Stimulated activated CD4-positive, alpha-beta T cell treated with anti-CD3 and anti-CD28 coated beads, Interleukin-4, amount 100 ng/mL, for 4 hours (primary cell): ENCODE results near the gene GRID1.

Experiments
- DNase-seq, 2 experiments: peaks; one replicate each; pipeline ENCODE4 v3.0.0-alpha.2; 2020

Gene GRID1

DNA sequence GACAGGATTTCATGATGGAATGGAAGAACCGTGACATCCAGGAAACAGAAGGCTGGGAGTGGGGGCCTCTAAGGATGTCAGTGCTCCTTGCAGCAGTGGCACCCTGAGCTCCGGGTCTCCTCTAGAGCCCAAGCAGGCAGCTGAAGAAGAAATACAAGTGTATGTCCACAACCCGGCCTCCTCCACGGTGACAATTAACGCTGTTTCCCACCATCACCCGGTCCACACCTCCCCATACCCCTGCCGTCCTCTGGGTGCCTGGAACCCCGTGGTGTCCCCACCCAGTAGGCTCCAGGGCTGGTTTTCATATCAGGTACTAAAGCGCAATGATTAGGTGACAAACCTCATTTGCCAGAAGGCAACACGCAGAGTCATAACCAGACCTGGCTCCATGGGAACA lies 30.3 kb downstream of the GRID1 start:
- no peak for DNase-seq

DNA sequence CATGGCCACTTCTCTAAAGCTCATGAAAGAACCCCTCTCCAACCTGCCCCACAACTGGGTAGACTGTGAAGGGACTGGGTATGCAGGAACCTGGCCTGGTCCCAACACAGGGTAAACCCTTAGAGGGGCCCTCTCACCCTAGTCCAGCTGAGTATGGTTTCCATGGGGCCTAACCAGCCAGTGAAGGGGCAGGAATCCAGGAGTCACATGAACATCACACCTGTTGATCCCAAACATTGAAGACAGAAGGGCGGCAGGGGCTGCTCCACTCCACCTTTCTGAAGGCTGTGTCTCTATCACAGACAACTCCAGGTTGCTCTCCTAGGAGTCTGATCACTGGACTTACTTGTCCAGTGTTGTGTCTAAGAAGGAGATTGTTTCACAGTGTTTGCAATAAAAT lies 30.8 kb downstream of the GRID1 start:
- DNase-seq: no peak

DNA sequence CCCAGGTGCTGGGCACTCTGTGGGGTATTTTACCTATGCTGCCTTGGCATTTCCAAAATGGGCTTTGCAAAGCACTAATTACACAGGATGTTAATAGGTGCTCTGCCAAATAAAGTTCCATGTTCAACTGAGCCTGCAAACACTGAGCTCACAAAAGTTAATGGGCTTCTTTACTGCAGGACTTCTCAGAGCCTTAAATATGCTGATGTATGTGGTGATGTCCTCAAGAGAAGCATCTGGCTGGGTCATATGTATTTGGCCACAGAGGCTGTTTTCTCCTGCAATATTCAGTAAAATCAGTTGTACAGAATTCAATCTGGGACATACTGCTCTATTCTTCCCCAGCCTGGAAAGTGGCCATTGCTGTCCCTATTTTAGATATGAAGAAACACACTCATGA lies 31.3 kb downstream of the GRID1 start:
- DNase-seq: no peak

DNA sequence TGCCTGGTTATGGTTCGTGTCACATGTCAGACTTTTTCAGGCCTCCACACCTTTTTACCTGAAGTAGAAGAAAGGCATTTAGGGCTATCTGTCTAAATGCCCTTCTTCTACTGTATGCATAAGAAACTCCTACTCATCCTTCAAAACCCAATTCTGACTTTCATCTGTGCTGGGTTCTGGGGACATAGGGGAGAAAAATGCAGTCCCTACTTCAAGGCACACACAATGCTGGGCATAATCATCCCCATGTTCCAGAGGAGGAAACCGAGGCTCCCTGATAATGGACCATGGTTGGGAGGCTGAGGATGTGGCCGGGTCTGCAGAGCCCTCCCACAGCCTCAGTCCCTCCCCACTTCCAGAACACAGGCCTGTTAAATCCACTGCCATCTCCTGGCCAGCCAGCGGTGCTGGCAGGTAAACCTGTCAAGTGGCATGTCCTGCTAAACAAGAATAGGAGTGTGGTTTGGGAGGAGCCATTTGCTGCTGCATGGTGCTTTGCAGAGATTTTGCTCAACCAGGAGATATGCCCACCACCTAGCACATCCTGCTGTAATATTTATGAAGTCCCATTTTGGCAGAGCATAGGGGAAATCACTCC lies 32.0 kb downstream of the GRID1 start:
- no peak for DNase-seq

DNA sequence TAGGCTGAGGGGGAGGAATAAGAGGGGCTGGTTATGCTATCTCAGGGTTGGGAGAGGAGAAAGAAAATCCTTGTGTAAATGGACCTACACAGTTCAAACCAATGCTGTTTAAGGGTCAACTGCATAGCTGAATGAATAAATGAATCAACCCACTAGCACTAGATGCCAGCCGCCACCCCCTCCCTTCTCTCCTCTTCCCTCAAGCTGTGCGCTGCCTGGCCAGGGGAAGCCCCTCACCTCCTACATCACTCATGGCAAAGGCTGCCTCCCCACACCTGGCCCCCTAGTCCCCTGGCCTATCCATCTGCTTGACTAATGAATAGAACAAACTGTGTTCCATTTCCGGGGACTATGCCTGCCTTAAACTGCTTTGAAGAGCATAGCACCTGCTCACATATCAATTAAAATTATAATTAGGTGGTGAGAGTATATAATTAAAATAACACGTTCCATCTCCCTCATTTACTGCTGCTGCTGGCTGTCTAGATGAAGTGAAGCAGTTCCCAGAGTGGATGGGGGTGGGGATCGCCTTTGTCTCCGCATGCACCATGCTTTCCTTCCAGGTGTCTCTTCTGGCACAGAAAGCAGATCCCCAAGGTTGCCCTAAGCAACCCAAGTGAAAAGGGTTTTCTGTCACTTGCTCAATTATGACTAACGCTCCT lies 32.6 kb downstream of the GRID1 start:
- DNase-seq: no peak

DNA sequence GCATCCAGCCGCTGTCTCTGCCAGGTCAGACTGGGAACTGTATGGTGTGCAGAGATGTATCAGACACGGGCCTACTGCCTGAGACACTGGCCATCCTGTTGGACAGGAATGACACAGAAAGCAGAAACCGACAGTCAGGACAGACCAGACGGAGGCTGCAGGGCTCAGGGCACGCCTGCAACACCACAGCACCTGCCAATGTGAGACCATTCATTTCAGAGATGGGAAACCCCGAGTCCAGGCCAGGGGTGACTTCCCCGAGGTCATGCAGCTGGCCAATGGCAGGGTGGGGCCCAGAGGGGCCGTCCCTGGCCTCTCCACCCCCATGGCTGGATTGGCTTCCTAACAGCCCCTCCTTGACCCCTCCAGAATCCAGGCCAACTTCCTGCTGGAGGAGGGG lies 34.7 kb downstream of the GRID1 start:
- no peak for DNase-seq

DNA sequence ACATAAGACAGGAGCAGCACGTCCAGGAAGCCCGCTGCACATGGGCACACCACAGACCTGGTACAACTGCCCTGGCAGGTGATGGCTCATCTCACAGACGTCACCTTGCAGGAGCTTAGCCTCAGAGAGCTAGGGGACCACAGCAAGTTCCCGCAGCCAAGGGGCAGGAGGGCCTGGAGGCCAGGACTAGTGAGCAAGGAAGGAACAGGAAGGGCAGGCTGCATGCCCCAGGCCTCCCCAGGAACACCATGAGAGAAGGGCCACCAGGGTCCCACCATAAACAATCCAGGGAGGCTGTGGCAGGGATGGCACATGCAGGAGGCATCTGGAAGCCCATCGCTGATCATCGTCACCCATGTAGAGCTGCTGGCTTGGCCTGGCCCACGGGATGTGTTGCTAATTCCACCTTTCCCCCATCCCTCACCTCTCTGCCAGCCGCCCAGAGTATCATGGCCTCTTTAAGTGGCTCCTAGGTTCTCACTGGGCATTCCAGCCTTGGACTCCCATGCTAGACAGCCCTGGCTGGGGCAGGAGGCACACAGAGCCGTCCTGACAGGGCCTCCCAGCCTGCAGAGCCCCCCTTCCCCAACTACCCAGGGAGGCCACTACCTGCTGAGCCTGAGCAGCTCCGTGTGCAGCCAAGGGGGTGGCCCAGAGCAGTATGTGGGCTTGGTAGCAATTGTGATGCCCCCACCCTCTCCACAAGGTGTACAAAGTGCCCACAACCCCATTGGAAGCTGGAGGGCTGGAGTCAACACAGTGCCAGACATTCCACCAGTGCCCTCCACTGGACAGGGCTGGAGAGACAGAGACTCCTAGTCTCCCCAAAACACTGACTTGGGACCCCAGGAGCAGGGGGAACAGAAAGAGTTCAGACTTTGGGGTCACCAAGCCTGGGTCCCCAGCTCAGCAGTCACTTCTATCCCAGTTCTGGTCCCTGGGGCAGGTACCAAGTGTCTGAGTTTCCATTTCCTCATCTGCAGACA lies 35.5 kb downstream of the GRID1 start:
- no peak for DNase-seq

DNA sequence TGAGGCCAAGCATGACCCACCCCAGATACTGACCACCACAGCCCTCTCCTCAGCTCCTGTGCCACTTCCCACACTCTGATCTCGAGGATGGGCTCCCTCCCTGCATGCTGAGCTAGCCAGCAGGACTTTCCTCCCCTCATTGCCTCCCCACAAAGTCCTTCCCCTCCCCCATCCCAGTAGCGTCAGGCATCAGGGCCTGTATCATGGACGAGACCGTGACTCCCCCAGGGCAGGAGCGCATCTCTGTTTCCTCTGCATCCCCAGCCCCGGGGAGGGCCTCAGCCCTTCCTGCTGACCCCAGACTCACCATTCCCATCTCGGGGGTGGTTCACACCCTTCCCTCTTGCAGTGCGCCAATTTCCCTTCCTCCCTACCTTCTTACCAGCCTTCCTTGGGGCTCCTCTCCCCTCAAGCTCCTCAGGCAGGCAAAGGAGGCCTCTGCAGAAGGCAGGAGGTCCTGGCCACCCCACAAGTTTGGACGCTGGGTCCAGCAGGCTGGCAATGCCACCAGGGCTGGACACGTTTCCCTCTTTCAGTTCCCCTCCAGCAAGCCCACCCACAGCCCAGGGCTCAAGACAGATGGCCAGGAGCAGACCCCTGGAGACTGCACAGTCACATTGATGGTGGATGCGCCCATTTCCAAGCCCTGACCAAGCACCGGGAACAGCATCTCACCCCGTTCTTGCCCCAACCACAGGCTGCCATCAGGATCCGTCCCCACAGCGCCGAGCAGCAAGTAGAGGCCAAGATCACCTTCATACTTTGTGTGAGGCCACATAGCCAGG lies 36.5 kb downstream of the GRID1 start:
- no peak for DNase-seq

DNA sequence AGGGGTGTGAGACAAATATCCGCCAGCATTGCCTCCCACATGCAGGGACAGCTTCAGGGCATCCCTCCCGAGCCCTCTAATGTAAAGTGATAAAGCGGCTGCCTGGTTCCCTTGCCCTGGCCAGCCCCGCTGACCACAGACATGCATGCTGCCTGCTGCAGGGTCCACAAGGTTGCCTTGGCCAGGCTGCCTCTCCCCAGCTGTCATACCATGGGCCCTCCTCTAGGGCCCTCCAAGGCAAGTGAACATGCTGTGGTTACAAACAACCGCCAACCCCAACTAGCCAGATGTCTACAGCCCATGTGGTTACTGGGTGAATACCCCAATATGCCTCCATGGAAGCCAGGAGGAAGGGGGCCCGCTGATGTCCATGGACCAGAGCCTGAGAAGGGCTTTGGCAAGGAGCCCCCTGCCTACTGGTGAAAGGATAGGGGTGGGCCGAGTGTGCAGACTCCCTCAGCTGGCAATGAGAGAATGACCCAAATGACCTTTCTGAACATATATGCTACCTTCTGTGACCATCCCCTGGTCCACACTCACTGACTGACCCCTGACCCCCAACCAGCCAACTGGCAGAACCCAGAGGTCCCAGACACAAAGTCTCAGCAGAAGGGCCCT lies 37.4 kb downstream of the GRID1 start:
- no peak for DNase-seq

DNA sequence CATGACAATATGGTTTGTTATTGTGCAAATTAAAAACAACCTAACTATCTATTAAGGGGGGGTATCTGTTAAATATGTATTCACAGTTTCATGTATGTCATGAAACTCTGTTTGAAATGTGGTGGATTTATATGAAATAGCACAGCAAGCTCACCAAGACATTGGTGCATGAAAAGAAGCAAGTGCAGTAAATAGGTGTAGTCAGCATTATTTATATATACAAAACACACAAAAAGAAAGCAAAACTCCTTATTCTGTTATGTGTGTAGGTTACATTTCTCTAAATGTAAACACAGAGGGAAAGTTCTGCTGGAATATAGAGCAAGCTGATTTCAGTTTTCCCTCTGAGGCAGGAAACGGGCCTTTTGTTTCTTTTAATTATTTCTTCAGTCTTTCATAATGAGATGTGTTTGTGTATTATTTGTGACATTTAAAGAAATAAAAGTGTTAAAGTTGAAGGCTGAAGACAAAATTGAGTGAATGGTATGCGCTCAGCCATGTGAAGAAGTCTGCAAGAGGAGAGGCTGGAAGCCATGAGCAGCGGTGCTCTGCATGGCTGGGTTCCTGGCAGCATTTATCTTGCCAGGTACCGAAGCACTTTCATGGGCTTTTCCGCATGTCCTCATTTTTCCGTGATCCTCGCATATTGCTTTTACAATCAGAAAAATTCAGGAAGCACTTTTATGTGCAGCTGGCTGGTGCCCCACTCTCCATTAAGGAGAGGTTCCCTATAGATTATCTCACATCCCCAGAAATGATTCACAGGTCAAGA lies 38.5 kb downstream of the GRID1 start:
- no peak for DNase-seq

DNA sequence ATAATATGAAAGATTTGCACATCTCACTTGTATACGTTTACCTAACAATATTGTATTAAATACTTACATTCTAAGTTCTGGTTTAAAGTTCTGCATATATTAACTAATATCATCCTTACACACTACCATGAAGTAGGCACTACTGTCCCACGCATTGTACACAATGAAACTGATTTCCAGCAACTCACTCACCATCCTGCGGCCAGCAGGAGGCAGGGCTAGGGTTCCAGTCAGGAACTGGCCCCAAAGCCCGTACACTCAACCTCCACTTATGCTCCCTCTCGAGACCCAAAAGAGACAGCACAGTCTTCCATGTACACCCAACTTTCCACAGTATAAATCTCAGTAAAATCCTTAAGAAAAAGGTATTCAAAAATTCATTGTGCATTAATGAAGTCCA lies 41.4 kb downstream of the GRID1 start:
- DNase-seq: no peak

DNA sequence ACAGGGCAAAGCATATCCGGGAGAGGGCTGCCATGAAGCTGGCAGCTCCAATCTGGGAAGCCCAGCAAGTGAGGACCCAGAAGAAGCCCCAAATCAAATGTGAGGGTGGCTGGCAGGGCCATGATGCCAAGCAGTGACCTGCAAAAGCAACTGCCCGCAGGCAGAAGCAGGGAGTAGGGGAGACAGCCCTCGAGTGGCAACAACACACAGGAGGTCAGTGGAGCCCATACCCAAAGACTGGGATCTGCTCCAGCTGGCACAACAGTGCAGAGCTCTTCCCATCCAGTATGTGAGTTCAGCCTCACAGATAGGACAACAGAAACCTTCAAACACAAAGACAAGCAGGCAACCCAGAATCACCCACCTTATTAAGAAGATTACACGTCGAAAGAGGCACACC lies 45.0 kb downstream of the GRID1 start:
- DNase-seq: no peak

DNA sequence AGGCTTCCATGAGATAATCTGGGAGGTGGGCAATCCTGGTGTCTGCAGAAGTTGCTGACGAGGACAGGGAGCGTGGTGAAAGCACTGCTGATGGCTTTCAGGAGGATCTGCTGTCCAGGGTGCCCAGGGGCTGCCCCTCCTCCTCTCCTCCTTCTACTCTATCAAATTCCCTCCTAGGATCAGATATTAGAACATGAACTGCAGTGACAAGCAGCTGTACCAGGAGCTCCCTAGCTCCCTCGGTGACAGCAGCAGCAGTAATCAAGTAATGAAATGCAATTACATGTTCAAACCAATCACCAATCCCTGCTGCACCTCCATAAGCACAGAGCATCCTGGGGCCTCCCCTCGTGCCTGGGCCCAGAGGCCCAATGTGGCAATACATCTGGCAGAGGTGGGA lies 46.9 kb downstream of the GRID1 start:
- DNase-seq: no peak

DNA sequence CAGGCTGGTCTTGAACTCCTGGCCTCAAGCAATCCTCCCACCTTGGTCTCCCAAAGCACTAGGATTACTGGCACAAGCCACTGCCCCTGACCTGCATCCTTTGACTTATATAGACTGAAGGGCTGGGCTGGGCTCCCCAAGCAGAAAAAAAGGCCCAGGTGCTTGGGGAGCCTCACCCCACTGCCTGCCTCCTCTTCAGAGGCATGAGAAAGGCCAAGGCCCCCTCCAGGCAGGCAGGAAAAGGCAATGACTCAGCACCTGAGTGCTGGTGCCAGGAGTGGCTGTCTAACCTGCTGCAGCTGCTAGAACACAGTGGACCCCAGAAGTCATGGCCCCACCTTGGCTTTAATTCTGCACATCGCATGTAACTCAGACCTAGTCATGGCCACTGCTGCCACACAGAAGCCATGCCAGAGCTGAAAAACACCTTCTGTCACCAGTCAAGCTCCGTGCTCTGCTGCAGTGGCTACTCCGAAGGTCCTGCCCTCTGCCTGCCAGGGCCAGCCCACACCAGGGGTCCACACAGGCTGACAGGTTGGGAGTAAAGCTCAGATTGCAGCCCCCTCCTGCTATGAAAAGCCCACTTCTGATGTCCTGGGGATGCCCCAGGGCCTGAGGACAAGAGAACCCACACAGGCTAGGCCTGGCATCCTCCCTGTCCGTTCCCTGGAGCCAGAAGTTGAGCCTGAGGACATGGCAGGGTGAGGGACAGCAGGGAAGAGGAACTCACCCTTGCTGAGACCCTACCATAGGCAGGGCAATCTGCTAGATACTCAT lies 48.5 kb downstream of the GRID1 start:
- DNase-seq: no peak

DNA sequence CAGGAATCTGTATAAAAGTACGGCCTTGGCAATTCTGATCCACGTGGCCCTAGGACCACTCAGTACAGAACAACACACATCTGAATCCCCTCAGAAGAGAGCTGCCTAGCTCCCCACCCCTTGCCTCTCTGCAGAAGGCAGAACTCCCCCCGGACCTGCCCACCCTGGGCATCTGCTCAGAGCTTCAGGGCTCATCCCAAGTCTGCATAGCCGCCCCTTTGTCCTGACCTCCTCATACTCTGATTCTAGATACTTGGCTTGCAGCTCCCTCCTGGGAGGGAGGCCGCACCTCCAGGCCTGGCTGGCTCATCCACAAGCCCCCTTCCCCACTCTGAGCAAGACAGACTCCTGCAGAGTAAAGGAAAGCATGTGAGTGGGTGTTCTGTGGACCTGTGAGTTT lies 49.6 kb downstream of the GRID1 start:
- no peak for DNase-seq

DNA sequence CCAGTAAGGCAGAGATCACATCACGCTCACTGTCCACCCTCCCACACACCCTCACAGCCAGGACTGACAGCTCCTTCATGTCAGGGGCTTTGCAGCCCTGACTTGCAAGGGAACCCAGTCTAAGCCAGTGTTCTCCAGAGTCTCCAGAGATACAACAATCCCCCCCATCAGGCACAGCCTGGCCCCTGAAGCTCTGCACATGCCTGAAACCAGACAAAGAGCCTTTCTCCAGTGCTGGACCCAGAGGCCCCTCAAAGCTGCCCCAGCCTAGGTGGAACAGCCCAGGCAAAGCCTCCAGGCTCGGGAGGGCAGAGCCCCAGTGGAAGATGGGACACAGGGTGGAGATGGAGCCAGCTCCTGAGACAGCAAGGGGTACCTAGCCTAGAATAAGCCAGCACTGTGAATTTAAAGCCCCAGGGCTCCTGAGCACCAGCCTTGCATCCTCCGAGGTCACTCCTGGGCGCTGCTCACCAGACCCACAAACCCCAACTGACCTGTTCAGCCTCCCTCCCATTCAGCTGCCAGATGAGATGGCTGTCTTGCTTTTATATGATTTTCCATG lies 50.2 kb downstream of the GRID1 start:
- DNase-seq: no peak

DNA sequence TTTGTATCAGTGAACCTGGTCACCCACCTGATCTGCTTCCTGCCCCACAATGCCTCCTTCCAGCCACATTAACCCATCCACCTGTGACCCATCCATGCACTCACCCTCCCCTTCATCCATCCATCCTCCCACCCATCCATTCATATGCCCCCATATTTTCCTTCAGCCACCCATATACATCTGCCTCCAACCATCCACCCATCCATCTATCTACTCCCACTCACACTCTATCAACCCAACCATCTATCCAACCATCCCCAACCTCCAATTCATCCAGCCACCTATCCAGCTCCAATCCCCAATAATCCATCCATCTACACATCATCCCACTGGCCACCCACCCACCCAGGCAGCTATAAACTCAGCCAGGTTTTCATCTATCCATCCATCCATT lies 51.0 kb downstream of the GRID1 start:
- DNase-seq: no peak

DNA sequence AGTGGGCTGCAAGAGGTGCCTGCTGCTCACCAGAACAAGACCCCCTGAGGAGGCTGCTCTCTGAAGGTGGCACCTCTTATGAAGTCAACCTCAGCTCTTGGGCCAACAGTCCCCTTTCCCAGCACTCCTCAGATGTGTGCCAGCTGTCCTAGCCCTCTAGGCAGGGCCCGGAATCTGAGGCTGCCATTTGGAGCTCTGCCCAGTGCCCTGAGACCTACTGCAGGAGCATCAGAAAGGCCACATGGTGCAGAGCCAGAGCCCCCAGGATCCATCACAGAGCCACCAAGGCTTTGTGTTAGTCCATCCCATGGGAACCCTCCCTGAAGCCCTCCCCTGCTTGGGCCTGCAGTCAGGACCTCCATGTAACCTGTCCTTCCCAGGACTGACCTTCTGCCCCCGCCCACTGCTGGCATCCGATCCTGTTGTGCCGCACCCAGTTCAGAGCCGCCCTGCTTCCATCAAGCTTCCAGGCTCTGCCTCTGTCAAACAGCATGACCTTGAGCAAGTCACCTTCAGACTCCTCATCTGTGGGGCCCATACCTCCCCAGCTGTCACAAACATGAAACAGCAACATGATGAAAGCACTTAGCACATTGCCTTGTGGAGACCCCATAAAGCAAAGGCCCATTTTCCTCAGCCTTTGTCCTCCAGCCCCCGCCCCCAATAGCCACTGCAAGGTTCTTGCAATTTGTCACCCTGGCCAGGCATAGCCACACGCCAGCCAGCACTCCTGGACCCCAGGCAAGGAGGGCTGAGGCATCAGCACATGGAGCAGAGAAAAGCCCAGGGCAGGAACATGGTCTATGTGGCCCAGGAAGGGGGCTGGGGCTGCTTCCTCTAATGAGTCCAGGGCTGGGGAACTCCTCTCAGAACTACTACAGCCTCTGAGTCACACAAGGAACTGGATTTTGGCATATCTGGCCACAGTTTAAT lies 51.7 kb downstream of the GRID1 start:
- no peak for DNase-seq

DNA sequence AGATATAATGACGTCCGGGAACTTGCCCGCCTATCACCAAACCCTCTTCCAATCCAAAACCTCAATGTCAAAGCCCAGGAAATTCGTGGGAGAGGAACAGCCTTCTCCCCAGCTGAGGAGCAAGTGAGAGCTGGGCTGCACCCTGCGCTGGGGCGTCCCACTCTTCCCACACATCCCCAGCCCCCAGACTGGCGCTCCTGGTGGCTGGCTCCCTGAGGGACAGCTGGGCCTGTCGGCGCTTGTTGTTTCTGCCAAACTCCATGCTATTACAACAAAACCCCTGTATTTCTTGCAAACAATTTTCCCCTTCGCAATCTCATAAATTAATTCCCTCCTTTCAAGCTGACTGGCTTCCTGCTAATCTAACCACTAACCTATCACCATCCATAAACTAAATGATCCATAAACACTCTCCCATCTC lies 53.0 kb downstream of the GRID1 start:
- no peak for DNase-seq
